ENCODE measurements around the gene PDE3A. TPM values are rescaled to one million over a fixed set of nuclear protein-coding genes. Genes with fewer than 3 reads are reported as not detected.

PDE3A gene
- total RNA-seq, 1 donor = 16.2 TPM

- no peak for TF ChIP-seq CTCF (IDR thresholded peaks at IDR 0.05; ENCODE audit: insufficient read depth, low read length)
- no peak for DNase-seq (ENCODE audit: low read depth)
- H3K4me3 ChIP-seq (ENCODE audit: low read depth, low read length) = no peak overlapping the region
These were observed 91.6 kb downstream of the PDE3A start for GRCh38 chr12:20459920-20460319.

- TF ChIP-seq CTCF (IDR thresholded peaks at IDR 0.05; ENCODE audit: insufficient read depth, low read length) = no peak
- no peak for DNase-seq (ENCODE audit: low read depth)
- no peak overlapping the region for H3K4me3 ChIP-seq (ENCODE audit: low read depth, low read length)
These were observed 92.6 kb downstream of the PDE3A start for GRCh38 chr12:20460956-20461355.

GRCh38 chr12:20463913-20464524 lies 95.7 kb downstream of the PDE3A start:
- TF ChIP-seq CTCF (IDR thresholded peaks at IDR 0.05; ENCODE audit: insufficient read depth, low read length) = peak; percentile 68
- no peak overlapping the region for H3K4me3 ChIP-seq (ENCODE audit: low read depth, low read length)
- peak; percentile 52 for DNase-seq (ENCODE audit: low read depth)

GRCh38 chr12:20469300-20469699 lies 101.0 kb downstream of the PDE3A start:
- no peak overlapping the region for H3K4me3 ChIP-seq (ENCODE audit: low read depth, low read length)
- no peak for TF ChIP-seq CTCF (IDR thresholded peaks at IDR 0.05; ENCODE audit: insufficient read depth, low read length)
- no peak for DNase-seq (ENCODE audit: low read depth)

GRCh38 chr12:20469756-20470155 lies 101.4 kb downstream of the PDE3A start:
- TF ChIP-seq CTCF (IDR thresholded peaks at IDR 0.05; ENCODE audit: insufficient read depth, low read length) = no peak
- no peak for DNase-seq (ENCODE audit: low read depth)
- no peak overlapping the region for H3K4me3 ChIP-seq (ENCODE audit: low read depth, low read length)

GRCh38 chr12:20472102-20472782 lies 103.9 kb downstream of the PDE3A start:
- no peak for TF ChIP-seq CTCF (IDR thresholded peaks at IDR 0.05; ENCODE audit: insufficient read depth, low read length)
- no peak overlapping the region for H3K4me3 ChIP-seq (ENCODE audit: low read depth, low read length)
- peak; percentile 48 for DNase-seq (ENCODE audit: low read depth)

Measured in fibroblast of the aortic adventitia (primary cell).